Caco-2 (cell line): Measurements from ENCODE around the gene PRPSAP1. TPM values are rescaled to one million over a fixed set of nuclear protein-coding genes. Genes with fewer than 3 reads are reported as not detected.

ENCODE experiments used
- BruUV-seq: library from RNA; stranded (reverse); fragments of 400-500 nt; replicated peaks from 2 replicates; lab custom pipeline; 2021; lab: Mats Ljungman, UMichigan
- CTCF ChIA-PET: fragments of 300-600 bp; sonication (Branson Sonifier 250); formaldehyde crosslinking; loops from one replicate; lab custom pipeline; 2022; ENCODE audit warnings: antibody characterized with exemption; lab: Charles Lee
- POLR2A ChIA-PET: fragments of 300-600 bp; sonication (Branson Sonifier 250); formaldehyde crosslinking; loops from one replicate; lab custom pipeline; 2022; ENCODE audit warnings: antibody characterized with exemption; lab: Charles Lee
- DNase-seq, 2 experiments: peaks; one replicate each; pipeline versions ENCODE4 v3.0.0 to v3.0.0-alpha.2; 2020 to 2022
- H3K27me3 ChIP-seq: replicated peaks from 2 replicates; pipeline ENCODE4 v1.6.0; 2011; ENCODE audit warnings: low read length; ENCODE audit not compliant: control insufficient read depth, insufficient read depth
- H3K36me3 ChIP-seq: 2 replicates; pipeline ENCODE4 v1.5.1; 2011; ENCODE audit warnings: low read length; ENCODE audit not compliant: control insufficient read depth, insufficient read depth
- H3K4me1 ChIP-seq: fragments of 250-450 bp; sonication (Bioruptor Pico); 2 replicates; pipeline ENCODE4 v1.5.1; 2020; ENCODE audit warnings: mild to moderate bottlenecking
- H3K4me3 ChIP-seq: 2 replicates; pipeline ENCODE4 v1.5.1; 2011; ENCODE audit warnings: low read depth, mild to moderate bottlenecking, control low read depth, low read length
- H3K9me3 ChIP-seq: fragments of 250-450 bp; sonication (Bioruptor Pico); 2 replicates; pipeline ENCODE4 v1.5.1; 2020; ENCODE audit warnings: mild to moderate bottlenecking, moderate library complexity
- H3K27ac Mint-ChIP-seq: one replicate; pipeline ENCODE4 v1.8.0; 2022; ENCODE audit warnings: mixed read lengths; ENCODE audit not compliant: unreplicated experiment
- H3K27me3 Mint-ChIP-seq: one replicate; pipeline ENCODE4 v1.8.0; 2022; ENCODE audit warnings: mixed read lengths; ENCODE audit not compliant: insufficient read depth, unreplicated experiment
- H3K36me3 Mint-ChIP-seq: one replicate; pipeline ENCODE4 v1.8.0; 2022; ENCODE audit warnings: mild to moderate bottlenecking, mixed read lengths; ENCODE audit not compliant: insufficient read depth, unreplicated experiment
- H3K4me1 Mint-ChIP-seq: one replicate; pipeline ENCODE4 v1.8.0; 2022; ENCODE audit warnings: low read depth, mixed read lengths; ENCODE audit not compliant: unreplicated experiment
- H3K4me3 Mint-ChIP-seq: one replicate; pipeline ENCODE4 v1.8.0; 2022; ENCODE audit warnings: mild to moderate bottlenecking, moderate library complexity, mixed read lengths; ENCODE audit not compliant: unreplicated experiment
- H3K9me3 Mint-ChIP-seq: one replicate; pipeline ENCODE4 v1.8.0; 2022; ENCODE audit warnings: mixed read lengths; ENCODE audit not compliant: unreplicated experiment
- intact Hi-C: fragments of 100-400 bp; cut with micrococcal nuclease; formaldehyde crosslinking; loops from one replicate; pipeline ENCODE4 v1.10.0; 2022; ENCODE audit not compliant: unreplicated experiment
- total RNA-seq: library from RNA; stranded (reverse); gene quantifications from 2 replicates; pipeline ENCODE4 v1.2.3, GENCODE V29; 2022
- TF ChIP-seq, protein P1 (sequence below), 2 experiments: fragments of 200-600 bp in 1 of 2; IDR thresholded peaks; 1 replicate in 1 of 2; 2 replicates in 1 of 2; pipeline versions ENCODE4 v1.5.1 to v1.8.0; 2011 to 2022; ENCODE audit warnings: antibody characterized with exemption in 1 of 2, control low read depth in 1 of 2, inconsistent platforms in 1 of 2, low read depth in 1 of 2, low read length in 1 of 2, mild to moderate bottlenecking in 1 of 2, moderate library complexity in 1 of 2; ENCODE audit not compliant: insufficient read depth in 1 of 2, severe bottlenecking in 1 of 2, unreplicated experiment in 1 of 2

Gene PRPSAP1
- total RNA-seq, 1 experiment from 2014 or later = 87.6 TPM

DNA sequence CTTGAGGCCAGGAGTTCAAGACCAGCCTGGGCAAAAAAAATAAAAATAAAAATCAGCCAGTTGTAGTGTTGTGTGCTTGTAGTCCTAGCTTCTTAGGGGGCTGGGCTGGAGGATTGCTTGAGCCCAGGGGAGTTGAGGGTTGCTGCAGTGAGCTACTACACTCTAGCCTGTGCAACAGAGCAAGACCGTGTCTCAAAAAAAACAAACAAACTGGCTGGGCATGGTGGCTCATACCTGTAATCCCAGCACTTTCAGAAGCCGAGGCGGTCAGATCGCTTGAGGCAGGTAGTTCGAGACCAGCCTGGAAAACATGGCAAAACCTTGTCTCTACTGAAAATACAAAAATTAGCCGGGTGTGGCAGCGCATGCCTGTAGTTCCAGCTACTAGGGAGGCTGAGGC is 93.5 kb downstream of the PRPSAP1 start:
- Mint-ChIP-seq H3K4me3 (no peak overlapping the region), H3K36me3 (peaks cover 17% of the 10 kb centered on the region), H3K27me3 (no peaks in the 10 kb centered on the region), H3K27ac (peak overlapping the region; percentile 96), H3K9me3 (no peaks in the 10 kb centered on the region), H3K4me1 (peaks cover 53% of the 10 kb centered on the region)
- intact Hi-C loops = loop anchor here (10.0 kb wide), 1 partner anchor 155 kb away; the partner anchor contains the start of gene EXOC7
- CTCF ChIA-PET = interaction anchor here (2.8 kb wide), 1 partner anchor 20 kb away, joined by 22 read pairs; no protein-coding TSS in a partner anchor
- POLR2A ChIA-PET = interaction anchor here (1.2 kb wide), 1 partner anchor 8 kb away, joined by 4 read pairs; no protein-coding TSS in a partner anchor
- no peak for DNase-seq
- BruUV-seq = no TSS peak
- Histone ChIP-seq H3K36me3 (no peaks in the 10 kb centered on the region), H3K27me3 (no peaks in the 10 kb centered on the region), H3K4me1 (peaks cover 66% of the 10 kb centered on the region), H3K9me3 (no peaks in the 10 kb centered on the region), H3K4me3 (no peak overlapping the region)
- TF ChIP-seq, protein P1, sequence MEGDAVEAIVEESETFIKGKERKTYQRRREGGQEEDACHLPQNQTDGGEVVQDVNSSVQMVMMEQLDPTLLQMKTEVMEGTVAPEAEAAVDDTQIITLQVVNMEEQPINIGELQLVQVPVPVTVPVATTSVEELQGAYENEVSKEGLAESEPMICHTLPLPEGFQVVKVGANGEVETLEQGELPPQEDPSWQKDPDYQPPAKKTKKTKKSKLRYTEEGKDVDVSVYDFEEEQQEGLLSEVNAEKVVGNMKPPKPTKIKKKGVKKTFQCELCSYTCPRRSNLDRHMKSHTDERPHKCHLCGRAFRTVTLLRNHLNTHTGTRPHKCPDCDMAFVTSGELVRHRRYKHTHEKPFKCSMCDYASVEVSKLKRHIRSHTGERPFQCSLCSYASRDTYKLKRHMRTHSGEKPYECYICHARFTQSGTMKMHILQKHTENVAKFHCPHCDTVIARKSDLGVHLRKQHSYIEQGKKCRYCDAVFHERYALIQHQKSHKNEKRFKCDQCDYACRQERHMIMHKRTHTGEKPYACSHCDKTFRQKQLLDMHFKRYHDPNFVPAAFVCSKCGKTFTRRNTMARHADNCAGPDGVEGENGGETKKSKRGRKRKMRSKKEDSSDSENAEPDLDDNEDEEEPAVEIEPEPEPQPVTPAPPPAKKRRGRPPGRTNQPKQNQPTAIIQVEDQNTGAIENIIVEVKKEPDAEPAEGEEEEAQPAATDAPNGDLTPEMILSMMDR (IDR thresholded peaks at IDR 0.05; ENCODE audit: insufficient read depth in 1 of 2, low read depth in 1 of 2, low read length in 1 of 2, severe bottlenecking in 1 of 2, unreplicated experiment in 1 of 2) = no peak

Other genes starting within 250 kb of the PRPSAP1 start
- 7.0 and 10.7 TPM in 2 replicates for gene FOXJ1, start 212.7 kb downstream of the PRPSAP1 start, total RNA-seq
- gene RNF157, start 113.4 kb downstream of the PRPSAP1 start, total RNA-seq = 25.9 and 29.3 TPM in 2 replicates
- 50.0 and 51.6 TPM in 2 replicates for gene UBALD2, start 88.6 kb downstream of the PRPSAP1 start, total RNA-seq
- gene QRICH2, start 45.6 kb downstream of the PRPSAP1 start, total RNA-seq = 1.1 and 1.5 TPM in 2 replicates
- gene SPHK1, start 30.7 kb upstream of the PRPSAP1 start, total RNA-seq = 6.7 and 7.7 TPM in 2 replicates
- gene UBE2O, start 99.2 kb upstream of the PRPSAP1 start, total RNA-seq = 37.6 and 39.2 TPM in 2 replicates
- not detected in 2 replicates for gene AANAT, start 113.7 kb upstream of the PRPSAP1 start, total RNA-seq
- 33.8 and 37.2 TPM in 2 replicates for gene RHBDF2, start 147.5 kb upstream of the PRPSAP1 start, total RNA-seq
- gene CYGB, start 183.8 kb upstream of the PRPSAP1 start, total RNA-seq = 0.32 and 1.0 TPM in 2 replicates
- not detected in 2 replicates for gene PRCD, start 186.1 kb upstream of the PRPSAP1 start, total RNA-seq
- 0.77 and 2.5 TPM in 2 replicates for gene ST6GALNAC2, start 231.9 kb upstream of the PRPSAP1 start, total RNA-seq